Left lung (tissue), 14 donors: ENCODE measurements around the gene PIM2. TPM values are rescaled to one million over a fixed set of nuclear protein-coding genes. Genes with fewer than 3 reads are reported as not detected.

Experiments used
- ATAC-seq: fragments of 200-7000 bp; cut with Tn5 transposase; one replicate; pipeline ENCODE4 v1.9.1; 2020; ENCODE audit warnings: moderate library complexity
- DNase-seq, 4 donors: peaks; one replicate each; pipeline ENCODE4 v3.0.0-alpha.2; 2013 to 2020
- H3K27ac ChIP-seq, 2 donors: fragments of 200-600 bp; sonication (generic) in 1 of 2; one replicate each; pipeline versions ENCODE4 v1.5.0 to v1.8.0; 2020 to 2021
- H3K27me3 ChIP-seq, 2 donors: fragments of 200-600 bp; sonication (generic) in 1 of 2; one replicate each; pipeline versions ENCODE4 v1.5.0 to v1.8.0; 2020 to 2021
- H3K36me3 ChIP-seq, 2 donors: fragments of 200-600 bp; sonication (generic) in 1 of 2; one replicate each; pipeline versions ENCODE4 v1.5.0 to v1.8.0; 2020 to 2021
- H3K4me1 ChIP-seq, 2 donors: fragments of 200-600 bp; one replicate each; pipeline ENCODE4 v1.8.0; 2021
- H3K4me3 ChIP-seq, 2 donors: fragments of 200-600 bp; sonication (generic) in 1 of 2; one replicate each; pipeline versions ENCODE4 v1.5.0 to v1.8.0; 2020 to 2021; ENCODE audit warnings: mild to moderate bottlenecking in 1 of 2
- H3K9me3 ChIP-seq, 2 donors: fragments of 200-600 bp; sonication (generic) in 1 of 2; one replicate each; pipeline versions ENCODE4 v1.5.0 to v1.8.0; 2020 to 2021
- CTCF ChIP-seq, 2 donors: fragments of 200-600 bp; sonication (generic) in 1 of 2; IDR thresholded peaks; one replicate each; pipeline versions ENCODE4 v1.5.0 to v1.8.0; 2021; ENCODE audit warnings: antibody characterized with exemption in 2 of 2
- intact Hi-C, 2 donors: fragments of 100-400 bp; cut with DNase I; formaldehyde crosslinking; loops; one replicate each; pipeline versions ENCODE4 v1.11.2 to v1.14.2; 2022
- long read RNA-seq, 12 donors: library from polyadenylated mRNA in 2 of 12; unstranded in 2 of 12; transcript quantifications; one replicate each; pipeline ENCODE4 v2.0.0 and lab custom pipeline, GENCODE V29; 2019 to 2026
- polyA plus RNA-seq, 6 donors: library from polyadenylated mRNA; unstranded; fragments of 120-200 nt; gene quantifications; one replicate each; pipeline ENCODE4 v1.2.1, GENCODE V29; 2013; ENCODE audit not compliant: insufficient read length in 6 of 6
- total RNA-seq, 2 donors: library from RNA; stranded (reverse); fragmentation: NEBNext Ultra II Directional; extraction: Animal tissue kit (Norgen Biotek cat#: 25700); gene quantifications; one replicate each; pipeline ENCODE4 v1.2.1, GENCODE V29; 2021
- donor health status: DM: no; HTN: yes; CAD: no.
- donor health status: DM: no; HTN: no; CAD: no.

Gene PIM2
- 10 to 100 TPM; 14.2 to 17.7 TPM for total RNA-seq
- 1 to 10 TPM; 4.6 to 8.3 (median 5.0) TPM for polyA plus RNA-seq
- long read RNA-seq, donor 1, partial matches to known transcripts, result 0 of 3 reads
- long read RNA-seq, donor 1, other reads (novel, unspliced or antisense), result 0 of 3 reads
- long read RNA-seq, donor 2, partial matches to known transcripts, result 0 of 1 reads
- long read RNA-seq, donor 2, other reads (novel, unspliced or antisense), result 0 of 1 reads
- long read RNA-seq, donor 3, partial matches to known transcripts, result 0 of 2 reads
- long read RNA-seq, donor 3, other reads (novel, unspliced or antisense), result 0 of 2 reads
- long read RNA-seq, donor 4, partial matches to known transcripts, result 0 of 1 reads
- long read RNA-seq, donor 4, other reads (novel, unspliced or antisense), result 1 of 1 reads
- long read RNA-seq, donor 5, partial matches to known transcripts, result 0 of 3 reads
- long read RNA-seq, donor 5, other reads (novel, unspliced or antisense), result 0 of 3 reads
- long read RNA-seq, donor 6, partial matches to known transcripts, result 0 of 2 reads
- long read RNA-seq, donor 6, other reads (novel, unspliced or antisense), result 0 of 2 reads
- long read RNA-seq, donor 7, result 0 reads
- long read RNA-seq, donor 8, partial matches to known transcripts, result 0 of 3 reads
- long read RNA-seq, donor 8, other reads (novel, unspliced or antisense), result 0 of 3 reads
- long read RNA-seq, donor 9, result 0 reads
- long read RNA-seq, donor 10, transcript PIM2-201 (6 exons, 2,075 nt), result major isoform, 9 of 9 reads
- long read RNA-seq, donor 10, partial matches to known transcripts, result 0 of 9 reads
- long read RNA-seq, donor 10, other reads (novel, unspliced or antisense), result 0 of 9 reads
- long read RNA-seq, donor 11, partial matches to known transcripts, result 0 of 3 reads
- long read RNA-seq, donor 11, other reads (novel, unspliced or antisense), result 0 of 3 reads
- long read RNA-seq, donor 12, partial matches to known transcripts, result 0 of 3 reads
- long read RNA-seq, donor 12, other reads (novel, unspliced or antisense), result 0 of 3 reads

- Histone ChIP-seq H3K27ac (peak within 1 kb of the TSS; percentile 60 to 88), H3K4me3 (peak within 1 kb of the TSS; percentile 40 to 53), H3K4me1 (peaks cover 3 to 22% of the 10 kb centered on the region in 2 donors), H3K9me3 (no peaks in the 10 kb centered on the region), H3K27me3 (no peaks in the 10 kb centered on the region), H3K36me3 (peaks cover 0 to 30% of the 10 kb centered on the region in 2 donors)
- ATAC-seq (peak; percentile 89), DNase-seq (peak; percentile 63 to 93 (median 91))
- intact Hi-C loops, result no loop called here
- no peak for TF ChIP-seq CTCF (IDR thresholded peaks at IDR 0.05)
Measured at GRCh38 chrX:48918643-48919340, at the start of gene PIM2. Gene PIM2, minus strand, starts transcription at chrX:48919024. Its CDS starts 190 bp downstream, at chrX:48918834.

- H3K4me3 ChIP-seq, result no peak overlapping the region
- H3K4me1 ChIP-seq, result peaks cover 0 to 12% of the 10 kb centered on the region in 2 donors
- intact Hi-C loops, result no loop called here
- H3K27me3 ChIP-seq, result no peaks in the 10 kb centered on the region
- TF ChIP-seq CTCF (IDR thresholded peaks at IDR 0.05), result no peak
- ATAC-seq (no peak), DNase-seq (no peak)
- no peak overlapping the region for H3K27ac ChIP-seq
- no peaks in the 10 kb centered on the region for H3K36me3 ChIP-seq
- no peaks in the 10 kb centered on the region for H3K9me3 ChIP-seq
Measured at GRCh38 chrX:48968377-48968776, 49.6 kb upstream of the PIM2 start.

GRCh38 chrX:48966796-48967579, 48.2 kb upstream of the PIM2 start:
- intact Hi-C loops, result no loop called here
- no peaks in the 10 kb centered on the region for H3K36me3 ChIP-seq
- H3K9me3 ChIP-seq, result no peaks in the 10 kb centered on the region
- DNase-seq, result no peak
- no peak for TF ChIP-seq CTCF (IDR thresholded peaks at IDR 0.05)
- H3K4me1 ChIP-seq, result peaks cover 0 to 7% of the 10 kb centered on the region in 2 donors
- H3K4me3 ChIP-seq, result no peak overlapping the region
- no peaks in the 10 kb centered on the region for H3K27me3 ChIP-seq
- H3K27ac ChIP-seq, result no peak overlapping the region
- no peak for ATAC-seq

DNA sequence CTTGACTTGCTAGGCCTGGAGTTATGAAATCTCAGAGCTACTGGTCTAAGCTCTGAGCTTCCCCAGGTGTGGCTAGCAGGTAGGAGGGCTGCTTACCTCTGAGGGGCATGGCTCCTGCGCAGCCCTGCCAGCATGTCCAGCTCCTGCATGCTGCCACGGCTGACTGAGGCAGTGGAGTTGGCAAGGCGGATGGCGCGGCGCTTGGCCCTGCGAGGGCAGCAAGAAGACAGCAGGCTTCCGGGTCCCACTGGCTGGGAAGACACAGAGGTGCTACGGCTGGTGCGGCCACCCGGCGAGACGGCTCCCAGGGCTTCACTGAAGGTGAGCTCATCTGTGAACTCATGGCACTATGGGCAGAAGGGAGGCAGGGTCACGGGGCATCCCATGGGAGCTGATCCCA, 47.1 kb upstream of the PIM2 start:
- Histone ChIP-seq H3K27ac (no peak overlapping the region), H3K4me1 (no peaks in the 10 kb centered on the region), H3K27me3 (no peaks in the 10 kb centered on the region), H3K9me3 (no peaks in the 10 kb centered on the region), H3K4me3 (no peak overlapping the region), H3K36me3 (no peaks in the 10 kb centered on the region)
- intact Hi-C loops, result no loop called here
- no peak for TF ChIP-seq CTCF (IDR thresholded peaks at IDR 0.05)
- ATAC-seq (no peak), DNase-seq (peak in 1 of 4 donors; percentile 49)
